Esophagus (tissue), 2 donors: ENCODE results near the gene PCLO. TPM values are rescaled to one million over a fixed set of nuclear protein-coding genes. Genes with fewer than 3 reads are reported as not detected.

Source experiments
- H3K27ac ChIP-seq, 2 donors: one replicate each; pipeline ENCODE4 v1.5.1; 2013; ENCODE audit warnings: low read depth in 2 of 2, mild to moderate bottlenecking in 2 of 2, inconsistent platforms in 1 of 2, low read length in 1 of 2, moderate library complexity in 1 of 2
- H3K27me3 ChIP-seq, 2 donors: one replicate each; pipeline ENCODE4 v1.6.1; 2013; ENCODE audit warnings: low read length in 2 of 2, control low read depth in 1 of 2, mild to moderate bottlenecking in 1 of 2; ENCODE audit not compliant: insufficient read depth in 2 of 2, control insufficient read depth in 1 of 2
- H3K36me3 ChIP-seq, 2 donors: one replicate each; pipeline ENCODE4 v1.6.1; 2013; ENCODE audit warnings: low read length in 1 of 2; ENCODE audit not compliant: control insufficient read depth in 2 of 2, insufficient read depth in 2 of 2
- H3K4me1 ChIP-seq, 2 donors: one replicate each; pipeline ENCODE4 v1.6.1; 2013; ENCODE audit warnings: low read length in 1 of 2; ENCODE audit not compliant: control insufficient read depth in 2 of 2, insufficient read depth in 2 of 2
- H3K4me3 ChIP-seq, 2 donors: one replicate each; pipeline ENCODE4 v1.5.1; 2013; ENCODE audit warnings: low read length in 2 of 2, mild to moderate bottlenecking in 2 of 2, low read depth in 1 of 2, moderate library complexity in 1 of 2
- H3K9me3 ChIP-seq, 2 donors: one replicate each; pipeline ENCODE4 v1.6.1; 2013; ENCODE audit warnings: mild to moderate bottlenecking in 2 of 2, low read depth in 1 of 2, low read length in 1 of 2, moderate library complexity in 1 of 2; ENCODE audit not compliant: control insufficient read depth in 2 of 2, insufficient read depth in 1 of 2
- WGBS, 2 donors: extraction: QIAGEN DNeasy Blood & Tissue Kit; methylation state at CpG; one replicate each; pipeline ENCODE4 v1.1.7; 2013; 5-methylcytosine and 5-hydroxymethylcytosine counted together
- polyA plus RNA-seq, 2 donors: library from polyadenylated mRNA; stranded (reverse); fragments of 200-250 nt; gene quantifications; one replicate each; pipeline ENCODE4 v1.2.3, GENCODE V29; 2013
- donor health status: healthy with polysubstance abuse.
- donor health status: Bipolar disorder and iron deficiency.

Gene PCLO
- polyA plus RNA-seq, 2 donors = 1.5 to 1.6 TPM

DNA sequence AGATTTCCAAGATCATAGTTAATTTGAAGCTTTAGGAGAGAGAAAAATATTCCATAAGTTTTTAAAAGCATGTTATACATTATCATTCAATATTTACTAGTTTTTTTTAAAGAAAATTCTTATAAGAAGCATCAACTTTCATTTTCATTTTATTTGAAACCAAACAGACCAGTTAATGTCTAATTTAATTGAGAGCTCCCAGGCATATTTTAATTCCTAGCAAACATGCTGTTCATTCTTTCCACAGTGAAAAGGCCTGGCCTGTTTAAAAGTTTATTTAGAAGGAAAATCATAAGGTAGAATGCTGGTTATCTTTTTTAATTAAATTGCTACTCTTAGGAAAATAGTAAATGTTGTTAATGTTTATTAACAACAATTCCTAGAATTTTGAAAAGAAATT is 324.4 kb downstream of the PCLO start:
- Histone ChIP-seq H3K27ac (no peak overlapping the region), H3K4me1 (no peaks in the 10 kb centered on the region), H3K4me3 (no peak overlapping the region), H3K36me3 (no peaks in the 10 kb centered on the region), H3K9me3 (no peaks in the 10 kb centered on the region), H3K27me3 (no peaks in the 10 kb centered on the region)

DNA sequence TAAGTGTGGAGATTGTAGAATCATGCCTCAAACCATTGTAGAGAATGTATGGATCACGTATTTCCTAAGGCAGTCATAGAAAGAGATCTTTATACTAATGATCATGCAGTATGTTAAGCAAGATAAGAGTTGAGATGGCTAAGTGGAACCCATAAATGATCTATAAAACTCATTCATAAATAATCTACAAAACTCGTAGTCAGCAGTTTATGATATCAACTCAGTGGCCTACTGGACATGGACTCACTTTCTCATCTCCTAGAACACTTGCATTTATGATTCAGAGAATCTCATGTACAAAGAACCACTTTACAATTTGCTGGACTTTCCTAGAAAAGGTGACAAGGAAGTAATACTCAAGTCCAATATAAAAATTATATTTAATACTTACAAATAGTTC is 339.6 kb downstream of the PCLO start:
- Histone ChIP-seq H3K36me3 (no peaks in the 10 kb centered on the region), H3K27ac (no peak overlapping the region), H3K27me3 (no peaks in the 10 kb centered on the region), H3K4me3 (no peak overlapping the region), H3K4me1 (no peaks in the 10 kb centered on the region), H3K9me3 (no peaks in the 10 kb centered on the region)
- 76 to 77% methylated on average over 2 of the region's 2 CpGs for WGBS, 2 donors

DNA sequence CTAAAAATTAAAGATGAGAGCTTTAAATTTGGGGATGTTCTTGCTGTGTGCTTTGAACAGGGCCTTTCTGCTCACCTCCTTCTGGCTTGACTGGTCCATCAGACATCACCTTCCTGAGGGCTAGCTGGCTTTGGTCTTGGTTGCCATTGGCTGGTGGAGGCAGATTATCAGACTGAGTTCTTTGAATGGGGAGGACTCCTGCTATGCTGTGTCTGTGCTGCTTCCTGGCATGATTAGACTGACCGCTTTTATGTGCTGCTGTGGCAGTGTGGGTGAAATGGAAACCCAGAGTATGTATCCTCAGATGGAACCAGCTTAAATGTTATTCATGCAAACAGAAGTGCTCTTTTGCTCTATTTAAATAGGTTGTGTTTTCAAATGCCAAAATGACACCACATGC is 341.6 kb downstream of the PCLO start:
- no peaks in the 10 kb centered on the region for H3K9me3 ChIP-seq
- H3K4me1 ChIP-seq = no peaks in the 10 kb centered on the region
- H3K27me3 ChIP-seq = no peaks in the 10 kb centered on the region
- H3K4me3 ChIP-seq = no peak overlapping the region
- 90 to 93% methylated on average over 1 of the region's 1 CpG for WGBS, 2 donors
- no peak overlapping the region for H3K27ac ChIP-seq
- no peaks in the 10 kb centered on the region for H3K36me3 ChIP-seq

DNA sequence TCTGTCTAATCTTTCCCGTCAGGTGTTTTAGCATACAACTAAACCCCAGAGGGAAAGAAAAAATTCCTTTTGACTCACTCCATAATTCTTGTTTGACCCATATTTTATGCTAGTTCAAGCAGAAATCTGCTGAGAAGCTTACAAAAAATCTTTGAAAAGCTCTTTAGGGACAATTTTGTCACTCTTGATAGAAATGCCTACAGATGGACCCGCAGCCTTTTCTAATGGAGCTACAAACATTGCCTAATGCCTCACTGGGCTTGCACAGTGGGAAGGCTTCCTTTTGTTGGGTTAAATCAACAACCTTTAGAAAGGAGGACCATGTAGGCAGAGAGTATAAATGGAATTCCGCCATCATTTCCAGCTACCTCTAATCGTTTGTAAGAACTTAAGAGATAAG is 344.5 kb downstream of the PCLO start:
- WGBS, 2 donors = 74 to 77% methylated on average over 4 of the region's 4 CpGs
- Histone ChIP-seq H3K4me1 (no peaks in the 10 kb centered on the region), H3K27ac (no peak overlapping the region), H3K27me3 (no peaks in the 10 kb centered on the region), H3K9me3 (no peaks in the 10 kb centered on the region), H3K36me3 (no peaks in the 10 kb centered on the region), H3K4me3 (no peak overlapping the region)

DNA sequence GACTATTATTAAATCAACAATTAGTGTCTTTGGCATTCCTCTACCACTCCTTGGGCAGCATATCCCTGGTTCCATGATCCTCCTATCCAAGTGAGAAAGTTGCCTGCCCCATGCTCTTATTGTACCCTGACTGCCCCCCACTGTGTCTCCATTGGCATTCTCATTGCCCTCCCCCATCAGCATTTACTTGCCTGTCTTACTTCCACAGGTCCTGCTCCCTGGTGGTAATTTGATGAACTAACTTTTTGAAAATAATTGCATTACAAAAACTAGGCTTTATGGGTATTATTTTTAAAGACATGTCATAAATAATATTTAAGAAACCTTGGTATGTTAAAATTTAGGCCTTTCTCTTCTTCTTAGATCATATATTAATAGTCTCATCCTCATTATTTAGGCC is 346.4 kb downstream of the PCLO start:
- Histone ChIP-seq H3K27me3 (no peaks in the 10 kb centered on the region), H3K4me3 (no peak overlapping the region), H3K9me3 (no peaks in the 10 kb centered on the region), H3K4me1 (no peaks in the 10 kb centered on the region), H3K27ac (no peak overlapping the region), H3K36me3 (no peaks in the 10 kb centered on the region)

DNA sequence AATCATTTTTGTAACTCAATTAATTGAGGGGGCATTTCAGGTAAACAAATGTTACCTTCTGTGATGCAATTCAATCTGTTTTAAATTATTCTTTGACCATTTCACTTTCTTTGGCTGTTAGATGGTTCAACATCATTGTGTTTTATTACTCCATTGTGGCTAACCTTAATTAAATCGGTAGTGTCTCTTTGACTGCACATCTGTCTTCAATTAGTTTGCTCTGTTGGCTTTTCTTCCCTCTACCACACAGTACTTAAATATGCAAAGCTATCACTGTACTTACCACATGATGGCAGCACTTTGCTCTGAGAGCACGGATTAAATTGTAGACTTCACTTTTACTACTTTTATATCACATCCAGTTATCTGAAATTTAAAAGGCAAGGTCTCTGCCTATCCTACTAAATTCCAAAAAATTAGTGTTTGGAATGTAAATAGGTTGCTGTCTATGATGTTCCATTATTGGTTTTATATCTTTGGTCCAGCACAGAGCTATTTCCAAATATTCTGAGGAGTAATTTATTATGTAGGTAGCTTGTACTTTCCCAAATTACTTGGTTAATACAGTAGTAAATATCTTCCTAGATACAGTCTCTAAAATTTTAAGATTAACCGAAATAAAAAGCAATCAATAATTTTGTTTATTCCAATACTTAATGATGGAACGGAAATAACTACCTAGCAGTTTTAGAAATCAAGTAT is 352.0 kb downstream of the PCLO start:
- H3K36me3 ChIP-seq = no peaks in the 10 kb centered on the region
- no peak overlapping the region for H3K27ac ChIP-seq
- no peak overlapping the region for H3K4me3 ChIP-seq
- H3K4me1 ChIP-seq = no peaks in the 10 kb centered on the region
- no peaks in the 10 kb centered on the region for H3K27me3 ChIP-seq
- H3K9me3 ChIP-seq = no peaks in the 10 kb centered on the region
- 32% methylated on average over 4 of the region's 4 CpGs for WGBS, 2 donors

DNA sequence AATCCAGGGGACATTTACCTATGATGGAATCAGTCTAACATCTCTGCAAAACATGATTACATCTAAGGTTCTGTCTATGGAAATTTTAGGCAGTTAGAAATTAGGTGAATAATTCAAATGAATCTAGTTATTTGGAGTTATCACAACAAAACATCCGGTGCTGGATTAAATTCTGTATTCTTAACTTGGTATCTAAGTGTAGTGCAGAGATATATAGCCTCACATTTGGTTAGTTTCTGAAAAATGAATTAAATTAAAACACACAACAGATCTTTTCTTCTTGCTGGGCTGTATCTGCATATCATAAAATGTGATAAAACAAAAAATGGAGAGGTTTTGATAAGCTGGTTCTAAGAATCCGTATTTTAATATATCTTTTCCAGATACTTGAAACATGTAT is 354.1 kb downstream of the PCLO start:
- H3K36me3 ChIP-seq = no peaks in the 10 kb centered on the region
- H3K4me1 ChIP-seq = no peaks in the 10 kb centered on the region
- WGBS, 2 donors = 78 to 79% methylated on average over 2 of the region's 2 CpGs
- H3K4me3 ChIP-seq = no peak overlapping the region
- H3K27me3 ChIP-seq = no peaks in the 10 kb centered on the region
- no peak overlapping the region for H3K27ac ChIP-seq
- H3K9me3 ChIP-seq = no peaks in the 10 kb centered on the region

DNA sequence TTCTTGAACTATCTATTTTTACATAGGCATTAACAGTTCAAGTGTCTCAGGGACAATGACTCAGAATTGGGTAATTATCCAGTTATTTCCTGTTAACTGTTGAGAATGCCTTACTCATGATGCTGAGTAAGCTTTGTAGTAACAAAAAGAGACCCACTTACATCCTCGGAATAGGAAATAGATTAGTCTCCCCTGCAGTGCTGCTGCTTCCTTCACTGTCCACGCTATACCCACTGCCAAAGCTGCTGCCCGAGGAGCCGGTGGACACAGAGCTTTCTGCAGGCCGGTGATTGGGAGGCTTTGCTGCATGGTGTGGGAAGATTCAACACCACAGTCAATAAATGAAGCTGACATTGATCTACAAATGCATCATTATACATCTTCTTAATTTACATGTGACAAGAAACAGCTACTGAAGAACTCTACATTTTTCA is 357.1 kb downstream of the PCLO start:
- no peaks in the 10 kb centered on the region for H3K27me3 ChIP-seq
- H3K4me1 ChIP-seq = no peaks in the 10 kb centered on the region
- no peaks in the 10 kb centered on the region for H3K36me3 ChIP-seq
- 51 to 63% methylated on average over 5 of the region's 5 CpGs for WGBS, 2 donors
- no peak overlapping the region for H3K27ac ChIP-seq
- H3K9me3 ChIP-seq = no peaks in the 10 kb centered on the region
- no peak overlapping the region for H3K4me3 ChIP-seq

DNA sequence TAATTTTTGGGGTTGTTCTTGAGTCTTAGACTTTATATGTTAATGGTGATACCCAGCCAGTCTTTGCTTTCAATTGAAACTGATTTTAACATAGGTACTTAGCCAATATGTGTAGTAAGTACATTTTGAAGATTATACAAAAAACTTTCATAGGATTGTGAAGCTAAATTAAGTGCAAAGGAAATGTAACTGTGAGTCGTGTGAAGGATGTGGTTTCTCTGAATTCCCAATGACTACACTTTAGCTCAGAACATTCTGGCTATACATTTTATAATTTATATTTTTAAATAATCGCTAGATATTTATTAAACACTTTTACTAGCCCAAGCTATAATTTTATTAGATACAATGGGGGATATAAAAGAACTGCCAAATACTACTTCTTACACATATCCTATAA is 359.3 kb downstream of the PCLO start:
- 71 to 72% methylated on average over 2 of the region's 2 CpGs for whole genome bisulfite sequencing, 2 donors
- Histone ChIP-seq H3K4me3 (no peak overlapping the region), H3K36me3 (no peaks in the 10 kb centered on the region), H3K9me3 (no peaks in the 10 kb centered on the region), H3K27ac (no peak overlapping the region), H3K27me3 (no peaks in the 10 kb centered on the region), H3K4me1 (no peaks in the 10 kb centered on the region)

DNA sequence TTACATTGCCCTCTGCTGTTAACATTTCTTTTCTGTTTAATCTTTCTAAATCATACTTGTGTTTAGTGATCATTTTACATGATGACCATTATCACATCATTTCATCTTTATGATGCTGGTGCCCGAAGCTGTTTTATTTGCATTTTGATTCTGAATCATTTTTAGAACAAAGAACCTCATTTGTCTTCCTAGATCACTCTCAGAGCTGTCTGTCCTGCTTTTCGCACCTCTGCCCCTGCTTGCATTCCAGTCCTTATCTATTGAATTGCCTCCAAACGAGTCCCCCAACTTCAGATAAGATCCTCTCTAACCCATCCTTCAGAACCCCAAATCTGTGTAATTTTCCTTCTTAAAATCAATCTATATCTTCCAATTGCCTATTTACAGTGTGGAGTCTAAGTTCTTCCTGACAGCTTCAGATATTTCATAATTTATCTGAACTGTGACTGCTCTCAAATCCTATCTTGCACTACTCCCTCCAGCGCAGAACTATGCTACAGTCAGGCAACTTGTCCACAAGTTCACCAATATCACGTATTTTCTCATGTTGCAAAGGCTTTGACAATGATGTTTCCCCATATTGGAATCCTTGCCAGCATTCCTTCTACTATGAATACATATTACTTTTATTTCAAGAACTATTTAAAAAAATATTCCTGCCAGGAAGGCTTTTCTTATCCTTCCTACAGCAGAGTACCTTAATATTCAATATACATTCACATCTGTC is 372.6 kb downstream of the PCLO start:
- 25 to 36% methylated on average over 5 of the region's 5 CpGs for WGBS, 2 donors
- no peak overlapping the region for H3K4me3 ChIP-seq
- H3K36me3 ChIP-seq = no peaks in the 10 kb centered on the region
- H3K9me3 ChIP-seq = no peaks in the 10 kb centered on the region
- no peaks in the 10 kb centered on the region for H3K4me1 ChIP-seq
- no peaks in the 10 kb centered on the region for H3K27me3 ChIP-seq
- H3K27ac ChIP-seq = no peak overlapping the region
